SJSA1 (cell line): ENCODE results near the gene RGS16. TPM values are rescaled to one million over a fixed set of nuclear protein-coding genes. Genes with fewer than 3 reads are reported as not detected.

ENCODE experiments used
- DNase-seq, 2 experiments: peaks; one replicate each; pipeline ENCODE4 v3.0.0-alpha.2; 2015 to 2020; ENCODE audit warnings: low spot score in 2 of 2, low read depth in 1 of 2
- H3K27ac ChIP-seq: fragments of 250-450 bp; sonication (Bioruptor Pico); 2 replicates; pipeline ENCODE4 v1.5.1; 2020; ENCODE audit warnings: mild to moderate bottlenecking, moderate library complexity
- H3K27me3 ChIP-seq: fragments of 250-450 bp; sonication (Bioruptor Pico); replicated peaks from 2 replicates; pipeline ENCODE4 v1.5.1; 2020; ENCODE audit warnings: mild to moderate bottlenecking, moderate library complexity
- H3K36me3 ChIP-seq: fragments of 250-450 bp; sonication (Bioruptor Pico); 2 replicates; pipeline ENCODE4 v1.5.1; 2020; ENCODE audit warnings: mild to moderate bottlenecking
- H3K4me1 ChIP-seq: fragments of 250-450 bp; sonication (Bioruptor Pico); replicated peaks from 2 replicates; pipeline ENCODE4 v1.6.1; 2021; ENCODE audit warnings: mild to moderate bottlenecking
- H3K4me3 ChIP-seq: fragments of 250-450 bp; sonication (Bioruptor Pico); 2 replicates; pipeline ENCODE4 v1.5.1; 2020; ENCODE audit warnings: mild to moderate bottlenecking
- H3K9me3 ChIP-seq: fragments of 250-450 bp; sonication (Bioruptor Pico); replicated peaks from 2 replicates; pipeline ENCODE4 v1.5.1; 2020; ENCODE audit warnings: mild to moderate bottlenecking
- total RNA-seq: library from RNA; depleted of rRNA; stranded (reverse); fragments of >200 nt; shearing (Covaris generic); gene quantifications from 2 replicates; pipeline ENCODE4 v1.2.3, GENCODE V29; 2014; rRNA removed

The RGS16 gene
- 5.0 and 5.7 TPM in 2 replicates for total RNA-seq

DNA sequence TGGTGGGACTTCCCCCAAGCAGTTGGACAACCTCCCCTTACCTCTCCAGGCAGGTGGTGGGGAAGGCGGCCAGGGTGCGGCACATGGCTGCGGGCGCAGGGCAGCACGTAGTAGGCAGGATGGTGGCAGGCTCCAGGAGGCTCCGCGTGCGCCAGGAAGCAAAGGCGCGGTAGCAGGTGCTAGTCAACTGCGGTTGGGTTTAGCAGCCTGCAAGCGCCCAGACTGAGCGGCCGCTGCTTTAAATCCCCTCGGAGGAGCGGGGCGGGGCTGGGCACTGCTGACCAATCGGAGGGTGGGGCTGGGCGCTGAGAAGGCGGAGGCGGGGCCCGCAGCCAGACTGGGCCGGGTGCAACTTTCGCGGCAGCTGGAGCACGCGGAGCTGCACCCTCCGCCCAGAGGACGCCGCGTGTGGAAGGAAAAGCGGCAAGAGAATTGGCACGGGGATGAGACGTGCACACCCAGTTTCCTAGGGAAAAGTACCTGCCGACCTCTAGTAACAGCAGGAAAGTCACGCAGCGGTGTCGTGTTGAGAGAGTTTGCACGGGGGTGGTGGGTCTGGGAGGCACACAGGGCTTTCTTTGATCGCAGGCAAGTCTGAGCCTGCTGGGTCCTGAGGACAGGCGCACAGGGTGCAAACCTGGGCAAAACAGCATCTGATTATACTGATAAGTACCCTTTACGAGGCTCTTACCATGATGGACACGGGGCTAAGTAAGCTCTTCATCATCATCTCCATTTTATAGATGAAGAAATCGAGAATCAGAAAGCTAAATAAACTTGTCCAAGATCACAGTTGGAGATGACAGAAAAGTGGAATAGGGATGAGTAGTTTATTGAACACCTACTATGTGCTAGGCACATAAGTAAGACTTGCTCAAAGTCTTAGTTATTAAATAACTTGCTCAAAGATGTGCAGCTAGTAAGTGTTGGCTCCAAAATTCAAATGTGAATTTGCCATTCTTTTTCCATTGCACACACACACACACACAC is at the start of gene RGS16:
RGS16 (minus strand) TSS at position 215 of the 990 bp plus-strand sequence; CDS start at position 85, 130 bp downstream.
- Histone ChIP-seq H3K27me3 (no peaks in the 10 kb centered on the region), H3K36me3 (peaks cover 30% of the 10 kb centered on the region), H3K4me1 (peaks cover 47% of the 10 kb centered on the region), H3K27ac (peak within 1 kb of the TSS; percentile 13; the same call in 1 of the 2 replicates), H3K9me3 (no peaks in the 10 kb centered on the region), H3K4me3 (peak within 1 kb of the TSS; percentile 45)
- DNase-seq, result peak; percentile 64 to 90

- no peaks in the 10 kb centered on the region for H3K27me3 ChIP-seq
Measured at GRCh38 chr1:182653986-182654385, 49.8 kb upstream of the RGS16 start.

GRCh38 chr1:182652933-182653332 is 48.7 kb upstream of the RGS16 start:
- H3K36me3 ChIP-seq, result no peaks in the 10 kb centered on the region
- no peaks in the 10 kb centered on the region for H3K27me3 ChIP-seq
- H3K27ac ChIP-seq, result no peak overlapping the region
- H3K4me1 ChIP-seq, result no peaks in the 10 kb centered on the region
- H3K9me3 ChIP-seq, result no peaks in the 10 kb centered on the region
- H3K4me3 ChIP-seq, result no peak overlapping the region
- DNase-seq, result no peak

More at GRCh38 chr1:182653986-182654385, 49.8 kb upstream of the RGS16 start:
- H3K9me3 ChIP-seq, result no peaks in the 10 kb centered on the region
- H3K36me3 ChIP-seq, result no peaks in the 10 kb centered on the region
- no peaks in the 10 kb centered on the region for H3K4me1 ChIP-seq
- no peak overlapping the region for H3K27ac ChIP-seq
- DNase-seq, result no peak
- no peak overlapping the region for H3K4me3 ChIP-seq

DNA sequence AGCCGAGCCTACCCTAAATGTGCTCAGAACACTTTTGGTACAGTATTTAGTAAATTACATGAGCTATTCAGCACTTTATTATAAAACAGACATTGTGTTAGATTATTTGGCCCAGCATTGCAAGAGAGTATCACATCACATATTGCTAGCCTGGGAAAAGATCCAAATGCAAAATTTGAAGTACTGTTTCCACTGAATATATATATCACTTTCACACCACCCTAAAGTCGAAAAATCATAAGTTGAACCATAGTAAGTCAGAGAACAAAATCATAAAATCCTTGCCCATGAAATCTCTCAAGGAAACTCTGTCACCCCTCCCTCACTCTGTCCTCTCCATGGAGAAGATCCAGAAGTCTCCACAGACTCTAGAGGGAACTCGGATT is 47.1 kb upstream of the RGS16 start:
- DNase-seq, result no peak

GRCh38 chr1:182650678-182651338 is 46.6 kb upstream of the RGS16 start:
- Histone ChIP-seq H3K9me3 (no peaks in the 10 kb centered on the region), H3K4me1 (no peaks in the 10 kb centered on the region), H3K36me3 (no peaks in the 10 kb centered on the region), H3K27me3 (no peaks in the 10 kb centered on the region), H3K4me3 (no peak overlapping the region), H3K27ac (no peak overlapping the region)
- no peak for DNase-seq

More for the DNA sequence above, 47.1 kb upstream of the RGS16 start:
- H3K4me1 ChIP-seq, result no peaks in the 10 kb centered on the region
- no peaks in the 10 kb centered on the region for H3K9me3 ChIP-seq
- H3K4me3 ChIP-seq, result no peak overlapping the region
- H3K27me3 ChIP-seq, result no peaks in the 10 kb centered on the region
- H3K27ac ChIP-seq, result no peak overlapping the region
- no peaks in the 10 kb centered on the region for H3K36me3 ChIP-seq

- H3K4me3 ChIP-seq, result no peak overlapping the region
- H3K9me3 ChIP-seq, result no peaks in the 10 kb centered on the region
- H3K27ac ChIP-seq, result no peak overlapping the region
- DNase-seq, result no peak
- H3K4me1 ChIP-seq, result no peaks in the 10 kb centered on the region
- H3K36me3 ChIP-seq, result no peaks in the 10 kb centered on the region
- H3K27me3 ChIP-seq, result no peaks in the 10 kb centered on the region
Measured at GRCh38 chr1:182649041-182649440, 44.9 kb upstream of the RGS16 start.

DNA sequence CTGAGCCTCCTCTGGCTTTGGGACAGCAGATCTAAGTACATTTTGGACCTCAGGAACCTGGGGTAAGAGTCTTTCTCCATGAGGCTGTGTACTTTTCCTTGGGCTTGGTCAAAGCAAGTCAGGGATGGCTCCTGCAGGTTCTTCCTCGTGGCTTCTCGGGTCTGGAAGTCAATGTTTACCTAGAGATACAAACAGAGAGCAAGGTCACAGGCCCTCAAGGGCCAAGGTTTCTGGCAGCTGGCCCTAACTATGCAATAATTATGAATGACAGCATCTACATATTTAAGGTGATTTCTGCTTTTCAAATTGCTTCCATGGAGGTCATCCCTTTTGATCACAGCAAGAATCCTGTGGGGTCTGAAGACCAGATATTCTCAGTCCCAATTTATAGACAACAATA is 42.5 kb upstream of the RGS16 start:
- Histone ChIP-seq H3K36me3 (no peaks in the 10 kb centered on the region), H3K27me3 (no peaks in the 10 kb centered on the region), H3K27ac (no peak overlapping the region), H3K4me1 (no peaks in the 10 kb centered on the region), H3K4me3 (no peak overlapping the region), H3K9me3 (no peaks in the 10 kb centered on the region)
- DNase-seq, result no peak

GRCh38 chr1:182644886-182645285 is 40.7 kb upstream of the RGS16 start:
- H3K27ac ChIP-seq, result no peak overlapping the region
- no peaks in the 10 kb centered on the region for H3K27me3 ChIP-seq
- no peak for DNase-seq
- no peak overlapping the region for H3K4me3 ChIP-seq
- no peaks in the 10 kb centered on the region for H3K36me3 ChIP-seq
- H3K9me3 ChIP-seq, result no peaks in the 10 kb centered on the region
- H3K4me1 ChIP-seq, result peaks cover 3% of the 10 kb centered on the region; the same call in 1 of the 2 replicates

- no peak overlapping the region for H3K27ac ChIP-seq
- no peak overlapping the region for H3K4me3 ChIP-seq
- no peaks in the 10 kb centered on the region for H3K36me3 ChIP-seq
- H3K4me1 ChIP-seq, result peaks cover 3% of the 10 kb centered on the region; the same call in 1 of the 2 replicates
- no peak for DNase-seq
- no peaks in the 10 kb centered on the region for H3K27me3 ChIP-seq
- no peaks in the 10 kb centered on the region for H3K9me3 ChIP-seq
Measured at GRCh38 chr1:182643699-182644098, 39.5 kb upstream of the RGS16 start.

DNA sequence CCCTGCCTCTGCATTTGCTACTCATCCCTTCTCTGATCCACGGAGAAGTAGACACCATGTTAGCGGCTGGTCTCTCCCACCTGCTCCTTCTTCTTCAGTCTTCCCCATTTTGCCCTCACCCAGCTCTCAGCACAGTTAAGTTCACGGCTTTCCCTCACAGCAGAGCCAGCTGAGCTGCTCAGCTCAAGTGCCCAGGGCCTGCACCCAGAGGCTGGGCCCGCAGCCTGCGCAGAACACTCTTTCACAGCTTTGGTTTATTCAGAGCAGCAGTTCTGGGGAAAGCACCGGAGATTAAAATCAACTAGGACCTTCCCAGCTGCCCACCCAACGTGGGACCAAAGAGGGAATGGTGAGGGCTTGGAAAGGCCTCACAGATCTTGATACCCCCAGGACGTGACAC is 38.3 kb upstream of the RGS16 start:
- Histone ChIP-seq H3K36me3 (no peaks in the 10 kb centered on the region), H3K4me3 (no peak overlapping the region), H3K27me3 (no peaks in the 10 kb centered on the region), H3K9me3 (no peaks in the 10 kb centered on the region), H3K4me1 (peaks cover 3% of the 10 kb centered on the region; the same call in 1 of the 2 replicates), H3K27ac (no peak overlapping the region)
- DNase-seq, result no peak

GRCh38 chr1:182641561-182641960 is 37.4 kb upstream of the RGS16 start:
- no peak for DNase-seq
- H3K9me3 ChIP-seq, result no peaks in the 10 kb centered on the region
- peaks cover 3% of the 10 kb centered on the region; the same call in 1 of the 2 replicates for H3K4me1 ChIP-seq
- no peak overlapping the region for H3K27ac ChIP-seq
- no peaks in the 10 kb centered on the region for H3K36me3 ChIP-seq
- no peak overlapping the region for H3K4me3 ChIP-seq
- no peaks in the 10 kb centered on the region for H3K27me3 ChIP-seq

DNA sequence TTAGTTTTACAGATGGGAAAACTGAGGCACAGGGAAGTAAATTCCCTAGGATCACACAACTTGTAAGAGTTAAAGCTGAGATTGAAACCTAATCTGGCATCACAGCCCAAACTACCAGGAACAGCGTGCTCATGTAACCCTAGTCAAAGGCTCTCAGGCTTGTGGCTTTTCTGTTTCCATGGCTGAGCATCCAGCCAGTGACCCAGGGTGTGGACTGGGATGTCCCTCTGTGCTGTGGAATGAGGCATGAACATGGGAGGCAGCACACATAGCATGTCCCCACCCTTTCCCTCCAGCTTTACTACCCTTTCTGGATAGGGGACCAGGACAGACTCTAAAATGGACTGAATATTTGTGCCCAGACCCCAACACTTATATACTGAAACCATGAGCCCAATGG is 35.1 kb upstream of the RGS16 start:
- no peaks in the 10 kb centered on the region for H3K9me3 ChIP-seq
- peaks cover 7% of the 10 kb centered on the region for H3K4me1 ChIP-seq
- DNase-seq, result no peak

GRCh38 chr1:182637769-182638168 is 33.6 kb upstream of the RGS16 start:
- peaks cover 19% of the 10 kb centered on the region for H3K4me1 ChIP-seq
- no peak overlapping the region for H3K27ac ChIP-seq
- no peak overlapping the region for H3K4me3 ChIP-seq
- no peaks in the 10 kb centered on the region for H3K27me3 ChIP-seq
- no peak for DNase-seq
- no peaks in the 10 kb centered on the region for H3K9me3 ChIP-seq
- no peaks in the 10 kb centered on the region for H3K36me3 ChIP-seq

More for the DNA sequence above, 35.1 kb upstream of the RGS16 start:
- H3K27ac ChIP-seq, result no peak overlapping the region
- no peaks in the 10 kb centered on the region for H3K27me3 ChIP-seq
- H3K4me3 ChIP-seq, result no peak overlapping the region
- H3K36me3 ChIP-seq, result no peaks in the 10 kb centered on the region

DNA sequence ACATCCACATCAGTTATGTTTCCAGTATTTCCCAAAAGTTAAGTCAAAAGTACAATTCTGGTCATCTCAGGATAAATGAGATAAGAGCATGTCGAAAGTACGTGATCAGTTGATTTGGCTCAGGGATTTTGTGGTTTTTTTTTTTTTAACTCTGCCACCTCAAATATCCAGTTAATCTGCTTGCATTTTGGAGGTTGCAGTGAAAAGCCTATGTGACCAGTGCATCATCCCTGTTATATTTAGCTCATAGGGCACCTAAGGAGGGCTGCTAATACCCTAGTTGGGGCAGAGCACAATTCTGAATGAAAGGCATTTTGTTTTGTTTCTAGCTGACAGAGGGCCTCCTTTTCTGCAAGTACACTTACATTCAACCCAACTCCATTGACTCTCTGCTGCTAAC is 31.7 kb upstream of the RGS16 start:
- H3K9me3 ChIP-seq, result no peaks in the 10 kb centered on the region
- H3K4me3 ChIP-seq, result no peak overlapping the region
- DNase-seq, result no peak

More for the DNA sequence above, 31.7 kb upstream of the RGS16 start:
- Histone ChIP-seq H3K36me3 (no peaks in the 10 kb centered on the region), H3K27me3 (no peaks in the 10 kb centered on the region), H3K4me1 (peaks cover 30% of the 10 kb centered on the region), H3K27ac (no peak overlapping the region)
